HTERT RPE-1 (cell line): Measurements from ENCODE around the gene RALGAPA2.
"Not testable (repeated sequence)": the region's sequence is repeated elsewhere in the genome, so short reads cannot be mapped to it uniquely, and the experiment has no call there.

ENCODE experiments used
- in situ Hi-C: fragments of 300-500 bp; cut with MboI; formaldehyde crosslinking; loops from 4 replicates; pipeline ENCODE4 v1.14.3; 2020; ENCODE audit warnings: low sequenced_read_pairs

The RALGAPA2 gene

GRCh38 chr20:20547876-20548266 is 164.6 kb downstream of the RALGAPA2 start:
- in situ Hi-C loops, result no loop called here

GRCh38 chr20:20547221-20547875 is 165.1 kb downstream of the RALGAPA2 start:
- in situ Hi-C loops, result no loop called here

GRCh38 chr20:20546402-20546801 is 166.0 kb downstream of the RALGAPA2 start:
- in situ Hi-C loops, result no loop called here

GRCh38 chr20:20543348-20543747 is 169.1 kb downstream of the RALGAPA2 start:
- in situ Hi-C loops, result not testable (repeated sequence)

- in situ Hi-C loops, result no loop called here
Observed at GRCh38 chr20:20536240-20536933, 176.1 kb downstream of the RALGAPA2 start.

GRCh38 chr20:20535051-20535450 is 177.4 kb downstream of the RALGAPA2 start:
- in situ Hi-C loops, result no loop called here

GRCh38 chr20:20531283-20531682 is 181.2 kb downstream of the RALGAPA2 start:
- in situ Hi-C loops, result no loop called here

GRCh38 chr20:20530428-20531151 is 181.9 kb downstream of the RALGAPA2 start:
- in situ Hi-C loops, result no loop called here

GRCh38 chr20:20529597-20529996 is 182.8 kb downstream of the RALGAPA2 start:
- in situ Hi-C loops, result no loop called here

- in situ Hi-C loops, result no loop called here
Observed at GRCh38 chr20:20528861-20529260, 183.6 kb downstream of the RALGAPA2 start.

- in situ Hi-C loops, result no loop called here
Observed at GRCh38 chr20:20527661-20528060, 184.8 kb downstream of the RALGAPA2 start.

GRCh38 chr20:20525756-20526155 is 186.7 kb downstream of the RALGAPA2 start:
- in situ Hi-C loops, result no loop called here

GRCh38 chr20:20525214-20525613 is 187.2 kb downstream of the RALGAPA2 start:
- in situ Hi-C loops, result no loop called here

GRCh38 chr20:20524756-20525155 is 187.7 kb downstream of the RALGAPA2 start:
- in situ Hi-C loops, result no loop called here

GRCh38 chr20:20521736-20522135 is 190.7 kb downstream of the RALGAPA2 start:
- in situ Hi-C loops, result no loop called here

GRCh38 chr20:20520776-20521175 is 191.7 kb downstream of the RALGAPA2 start:
- in situ Hi-C loops, result no loop called here

GRCh38 chr20:20519269-20519668 is 193.2 kb downstream of the RALGAPA2 start:
- in situ Hi-C loops, result no loop called here

GRCh38 chr20:20518263-20518662 is 194.2 kb downstream of the RALGAPA2 start:
- in situ Hi-C loops, result no loop called here

GRCh38 chr20:20517296-20517695 is 195.1 kb downstream of the RALGAPA2 start:
- in situ Hi-C loops, result no loop called here

- in situ Hi-C loops, result no loop called here
Observed at GRCh38 chr20:20513720-20514119, 198.7 kb downstream of the RALGAPA2 start.

GRCh38 chr20:20505554-20505953 is 206.9 kb downstream of the RALGAPA2 start:
- in situ Hi-C loops, result no loop called here
